Hematopoietic multipotent progenitor cell treated with erythropoietin and hydrocortisone succinate and interleukin-3 and kit ligand, for 6 days (in vitro differentiated cells): ENCODE data around the gene TAS2R42.

Source experiments
- DNase-seq: peaks from one replicate; pipeline ENCODE4 v3.0.0-alpha.2; 2015

The TAS2R42 gene

DNA sequence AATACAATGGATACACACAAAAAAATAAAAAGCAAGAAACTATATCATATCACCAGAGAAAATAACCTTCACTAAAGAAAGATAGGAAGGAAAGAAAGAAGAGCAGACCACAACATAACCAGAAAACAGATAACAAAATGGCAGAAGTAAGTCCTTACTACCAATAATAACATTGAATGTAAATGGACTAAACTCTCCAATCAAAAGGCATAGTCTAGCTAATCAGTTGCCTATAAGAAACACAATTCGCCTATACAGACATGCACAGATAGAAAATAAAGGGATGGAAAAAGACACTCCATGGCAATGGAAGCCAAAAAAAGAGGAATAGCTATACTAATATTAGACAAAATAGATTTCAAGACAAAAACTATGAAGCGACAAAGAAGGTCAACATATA is 43.4 kb downstream of the TAS2R42 start:
- no peak for DNase-seq

DNA sequence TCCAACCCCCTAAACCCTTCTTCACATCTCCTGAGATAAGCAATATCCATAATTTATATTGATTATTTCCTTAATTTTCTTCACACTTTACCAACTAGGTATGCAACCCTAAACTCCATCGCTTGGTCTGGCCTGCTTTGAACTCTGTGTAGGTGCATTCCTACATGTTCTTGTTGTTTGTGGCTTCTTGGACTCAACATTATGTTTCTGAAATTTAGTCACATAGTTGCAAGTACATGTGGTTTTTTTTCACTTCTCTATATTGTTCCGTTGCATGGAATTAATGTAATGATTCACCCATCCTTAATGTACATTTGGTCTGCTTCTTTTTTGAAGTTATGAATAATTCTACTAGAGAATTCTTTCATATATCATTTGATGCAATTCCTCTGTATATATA is 50.7 kb downstream of the TAS2R42 start:
- DNase-seq: no peak
